ENCODE data around the gene CRTC1. TPM values are rescaled to one million over a fixed set of nuclear protein-coding genes. Genes with fewer than 3 reads are reported as not detected.
A peak's percentile ranks its signal among the peaks of the same experiment; 100 is the strongest.

Gene CRTC1
- total RNA-seq, 4 donors from 2014 or later = 2.8 to 8.8 (median 3.7) TPM

- in situ Hi-C loops (cut with MboI; ENCODE audit: low sequenced_read_pairs in 4 of 4) (no loop called here), intact Hi-C loops (cut with DNase I; ENCODE audit: low total_unique reads) (no loop called here)
- Histone ChIP-seq H3K4me1 (peaks cover 49 to 51% of the 10 kb centered on the region in 2 donors), H3K36me3 (no peaks in the 10 kb centered on the region), H3K27ac (peak overlapping the region; percentile 27 to 85 (median 56)), H3K9me3 (no peaks in the 10 kb centered on the region), H3K27me3 (no peaks in the 10 kb centered on the region), H3K4me3 (no peak overlapping the region)
- ATAC-seq = no peak
- TF ChIP-seq POLR2A (IDR thresholded peaks at IDR 0.05) = no peak
- TF ChIP-seq, protein P1, sequence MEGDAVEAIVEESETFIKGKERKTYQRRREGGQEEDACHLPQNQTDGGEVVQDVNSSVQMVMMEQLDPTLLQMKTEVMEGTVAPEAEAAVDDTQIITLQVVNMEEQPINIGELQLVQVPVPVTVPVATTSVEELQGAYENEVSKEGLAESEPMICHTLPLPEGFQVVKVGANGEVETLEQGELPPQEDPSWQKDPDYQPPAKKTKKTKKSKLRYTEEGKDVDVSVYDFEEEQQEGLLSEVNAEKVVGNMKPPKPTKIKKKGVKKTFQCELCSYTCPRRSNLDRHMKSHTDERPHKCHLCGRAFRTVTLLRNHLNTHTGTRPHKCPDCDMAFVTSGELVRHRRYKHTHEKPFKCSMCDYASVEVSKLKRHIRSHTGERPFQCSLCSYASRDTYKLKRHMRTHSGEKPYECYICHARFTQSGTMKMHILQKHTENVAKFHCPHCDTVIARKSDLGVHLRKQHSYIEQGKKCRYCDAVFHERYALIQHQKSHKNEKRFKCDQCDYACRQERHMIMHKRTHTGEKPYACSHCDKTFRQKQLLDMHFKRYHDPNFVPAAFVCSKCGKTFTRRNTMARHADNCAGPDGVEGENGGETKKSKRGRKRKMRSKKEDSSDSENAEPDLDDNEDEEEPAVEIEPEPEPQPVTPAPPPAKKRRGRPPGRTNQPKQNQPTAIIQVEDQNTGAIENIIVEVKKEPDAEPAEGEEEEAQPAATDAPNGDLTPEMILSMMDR (IDR thresholded peaks at IDR 0.05 in 4 of 5, conservative IDR thresholded peaks at IDR 0.05 in 1 of 5) = no peak
- no peak for DNase-seq
These were observed 27.0 kb upstream of the CRTC1 start for GRCh38 chr19:18656337-18657086.

- DNase-seq = peak; percentile 17 to 53
- Histone ChIP-seq H3K4me3 (no peak overlapping the region), H3K27ac (peak overlapping the region; percentile 71 to 86 (median 82)), H3K27me3 (no peaks in the 10 kb centered on the region), H3K9me3 (no peaks in the 10 kb centered on the region), H3K36me3 (no peaks in the 10 kb centered on the region), H3K4me1 (peaks cover 44 to 54% of the 10 kb centered on the region in 2 donors)
- in situ Hi-C loops (cut with MboI; ENCODE audit: low sequenced_read_pairs in 4 of 4) = no loop called here
- ATAC-seq = peak; percentile 8 to 18
- no peak for TF ChIP-seq POLR2A (IDR thresholded peaks at IDR 0.05)
- TF ChIP-seq, protein P1 (IDR thresholded peaks at IDR 0.05 in 4 of 5, conservative IDR thresholded peaks at IDR 0.05 in 1 of 5) = no peak
- intact Hi-C loops (cut with DNase I; ENCODE audit: low total_unique reads) = no loop called here
These were observed 25.7 kb upstream of the CRTC1 start for GRCh38 chr19:18657590-18658365.

DNA sequence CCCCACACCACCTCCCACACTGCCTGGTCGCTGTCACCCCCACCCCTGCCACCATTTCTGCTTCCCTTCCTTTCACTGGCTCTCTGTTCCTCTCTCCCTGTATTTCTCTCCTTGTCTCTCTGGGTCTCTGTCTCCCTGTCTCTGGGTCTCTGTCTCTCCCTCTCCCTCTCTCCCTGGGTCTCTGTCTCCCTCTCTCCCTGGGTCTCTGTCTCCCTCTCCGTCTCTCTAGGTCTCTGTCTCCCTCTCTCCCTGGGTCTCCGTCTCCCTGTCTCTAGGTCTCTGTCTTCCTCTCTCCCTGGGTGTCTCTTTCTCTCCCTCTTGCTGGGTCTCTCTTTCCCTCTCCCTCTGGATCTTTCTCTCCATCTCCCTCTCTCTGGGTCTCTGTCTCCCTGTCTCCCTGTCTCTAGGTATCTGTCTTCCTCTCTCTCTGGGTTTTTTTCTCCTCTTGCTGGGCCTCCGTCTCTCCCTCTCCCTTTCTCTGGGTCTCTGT lies 25.1 kb upstream of the CRTC1 start:
- TF ChIP-seq POLR2A (IDR thresholded peaks at IDR 0.05) = no peak
- TF ChIP-seq, protein P1 (IDR thresholded peaks at IDR 0.05 in 4 of 5, conservative IDR thresholded peaks at IDR 0.05 in 1 of 5) = no peak
- ATAC-seq (no peak), DNase-seq (no peak)
- Histone ChIP-seq H3K27ac (peak overlapping the region; percentile 71 to 86 (median 82)), H3K27me3 (no peaks in the 10 kb centered on the region), H3K9me3 (no peaks in the 10 kb centered on the region), H3K4me1 (peaks cover 48 to 58% of the 10 kb centered on the region in 2 donors), H3K36me3 (no peaks in the 10 kb centered on the region), H3K4me3 (no peak overlapping the region)
- intact Hi-C loops (cut with DNase I; ENCODE audit: low total_unique reads) = no loop called here
- in situ Hi-C loops (cut with MboI; ENCODE audit: low sequenced_read_pairs in 4 of 4) = no loop called here

DNA sequence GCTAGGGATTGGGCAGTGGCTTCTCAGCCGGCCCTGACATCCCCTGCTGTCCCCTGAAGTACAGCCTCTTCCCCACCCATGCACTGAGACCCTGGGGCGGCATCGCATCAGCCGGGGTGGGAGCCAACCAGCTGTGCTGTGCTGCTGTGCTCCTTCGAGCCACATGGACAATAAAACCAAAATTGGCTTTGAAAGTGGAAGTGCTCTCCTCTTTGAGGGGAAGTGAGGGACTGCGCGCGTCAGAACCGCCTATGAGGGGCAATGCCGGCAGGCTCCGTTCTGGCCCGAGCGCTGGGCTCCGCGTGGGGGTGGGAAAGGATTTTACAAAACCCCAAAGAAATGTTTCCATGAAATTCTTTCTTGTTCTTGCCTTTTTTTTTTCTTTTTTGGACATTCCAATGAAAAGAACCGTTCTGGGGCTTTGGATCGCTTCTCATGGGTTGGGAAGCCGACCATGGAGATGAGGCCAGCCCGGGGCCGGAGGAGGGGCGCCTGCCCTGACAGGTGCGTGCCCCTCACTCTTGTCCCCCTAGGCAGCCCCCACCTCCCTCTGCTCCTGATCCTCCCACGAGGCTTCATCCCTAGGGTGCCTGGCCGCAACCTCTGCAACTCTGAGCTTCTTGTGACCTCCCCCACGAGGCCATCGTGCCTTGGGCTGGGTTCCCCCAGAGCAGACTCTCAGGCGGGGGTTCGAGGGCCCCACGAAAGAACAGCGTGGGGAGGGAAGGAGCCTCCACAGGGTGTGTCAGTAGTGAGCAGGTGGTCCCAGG lies 24.0 kb upstream of the CRTC1 start:
- in situ Hi-C loops (cut with MboI; ENCODE audit: low sequenced_read_pairs in 4 of 4) = no loop called here
- intact Hi-C loops (cut with DNase I; ENCODE audit: low total_unique reads) = no loop called here
- Histone ChIP-seq H3K36me3 (no peaks in the 10 kb centered on the region), H3K4me3 (peak overlapping the region in 3 of 4 donors; percentile 16 to 41 (median 22)), H3K9me3 (no peaks in the 10 kb centered on the region), H3K27me3 (no peaks in the 10 kb centered on the region), H3K4me1 (peaks cover 50 to 63% of the 10 kb centered on the region in 2 donors), H3K27ac (peak overlapping the region; percentile 71 to 86 (median 82))
- TF ChIP-seq, protein P1 (IDR thresholded peaks at IDR 0.05 in 4 of 5, conservative IDR thresholded peaks at IDR 0.05 in 1 of 5) = no peak
- peak in 1 of 2 donors; percentile 28 for TF ChIP-seq POLR2A (IDR thresholded peaks at IDR 0.05)
- ATAC-seq (peak in 1 of 2 donors; percentile 38), DNase-seq (no peak)
